SU-DHL-6 (cell line): ENCODE results near the gene OTOGL.

Experiments used
- EZH2phosphoT487 ChIP-seq: fragments of 200-600 bp; sonication (generic), shearing (Covaris generic); conservative IDR thresholded peaks from 2 replicates; pipeline ENCODE4 v1.6.1; 2018; ENCODE audit warnings: mild to moderate bottlenecking, antibody characterized with exemption, low read length, moderate library complexity, mixed read lengths
- TF ChIP-seq, protein P1 (sequence below): fragments of 200-600 bp; sonication (generic); IDR thresholded peaks from one replicate; pipeline ENCODE4 v1.5.1; 2017; ENCODE audit warnings: antibody characterized with exemption, mild to moderate bottlenecking, low read length, moderate library complexity; ENCODE audit not compliant: insufficient read depth, poor library complexity, severe bottlenecking

DNA sequence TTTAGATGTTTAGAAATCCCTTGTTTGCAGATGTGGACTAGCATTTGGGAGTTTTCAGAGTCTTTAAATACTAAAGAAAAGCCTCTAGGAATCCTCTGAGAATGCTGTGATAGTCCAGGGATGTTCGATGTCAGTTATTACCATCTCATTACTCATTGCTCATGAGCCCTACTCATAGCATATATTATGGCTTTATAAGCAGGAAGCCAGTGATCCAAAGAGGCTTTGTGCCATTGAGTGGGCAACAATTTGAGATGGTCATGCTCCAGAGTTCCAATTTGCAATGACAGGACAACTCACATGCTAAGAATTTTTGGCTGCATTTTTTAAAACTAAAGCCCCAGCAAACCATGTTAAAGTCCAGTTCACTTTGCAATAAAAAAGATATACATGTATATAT, 163.0 kb downstream of the OTOGL start:
- TF ChIP-seq, protein P1, sequence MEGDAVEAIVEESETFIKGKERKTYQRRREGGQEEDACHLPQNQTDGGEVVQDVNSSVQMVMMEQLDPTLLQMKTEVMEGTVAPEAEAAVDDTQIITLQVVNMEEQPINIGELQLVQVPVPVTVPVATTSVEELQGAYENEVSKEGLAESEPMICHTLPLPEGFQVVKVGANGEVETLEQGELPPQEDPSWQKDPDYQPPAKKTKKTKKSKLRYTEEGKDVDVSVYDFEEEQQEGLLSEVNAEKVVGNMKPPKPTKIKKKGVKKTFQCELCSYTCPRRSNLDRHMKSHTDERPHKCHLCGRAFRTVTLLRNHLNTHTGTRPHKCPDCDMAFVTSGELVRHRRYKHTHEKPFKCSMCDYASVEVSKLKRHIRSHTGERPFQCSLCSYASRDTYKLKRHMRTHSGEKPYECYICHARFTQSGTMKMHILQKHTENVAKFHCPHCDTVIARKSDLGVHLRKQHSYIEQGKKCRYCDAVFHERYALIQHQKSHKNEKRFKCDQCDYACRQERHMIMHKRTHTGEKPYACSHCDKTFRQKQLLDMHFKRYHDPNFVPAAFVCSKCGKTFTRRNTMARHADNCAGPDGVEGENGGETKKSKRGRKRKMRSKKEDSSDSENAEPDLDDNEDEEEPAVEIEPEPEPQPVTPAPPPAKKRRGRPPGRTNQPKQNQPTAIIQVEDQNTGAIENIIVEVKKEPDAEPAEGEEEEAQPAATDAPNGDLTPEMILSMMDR = no peak
- no peak for TF ChIP-seq EZH2phosphoT487
